GM21529 (cell line): ENCODE measurements around the gene ELOB.
A peak's percentile ranks its signal among the peaks of the same experiment; 100 is the strongest.

Experiments used
- ATAC-seq: cut with Tn5 transposase; IDR thresholded peaks from one replicate; pipeline ENCODE4 v1.9.1; 2021; ENCODE audit not compliant: unreplicated experiment

The ELOB gene

GRCh38 chr16:2751577-2752034 is 25.5 kb downstream of the ELOB start:
- peak; percentile 35 for ATAC-seq

GRCh38 chr16:2749936-2750335 is 27.1 kb downstream of the ELOB start:
- no peak for ATAC-seq

- no peak for ATAC-seq
Measured at GRCh38 chr16:2749476-2749875, 27.6 kb downstream of the ELOB start.

GRCh38 chr16:2748757-2749455 is 28.2 kb downstream of the ELOB start:
- ATAC-seq, result no peak

GRCh38 chr16:2745961-2746360 is 31.1 kb downstream of the ELOB start:
- no peak for ATAC-seq

GRCh38 chr16:2745116-2745890 is 31.8 kb downstream of the ELOB start:
- no peak for ATAC-seq

- ATAC-seq, result no peak
Measured at GRCh38 chr16:2744711-2745110, 32.4 kb downstream of the ELOB start.

- ATAC-seq, result no peak
Measured at GRCh38 chr16:2743007-2743810, 33.9 kb downstream of the ELOB start.

GRCh38 chr16:2742323-2743006 is 34.6 kb downstream of the ELOB start:
- no peak for ATAC-seq

- ATAC-seq, result no peak
Measured at GRCh38 chr16:2741168-2741567, 35.9 kb downstream of the ELOB start.

GRCh38 chr16:2740476-2740875 is 36.6 kb downstream of the ELOB start:
- ATAC-seq, result no peak

- no peak for ATAC-seq
Measured at GRCh38 chr16:2739625-2740430, 37.3 kb downstream of the ELOB start.

GRCh38 chr16:2738615-2739014 is 38.5 kb downstream of the ELOB start:
- ATAC-seq, result no peak

GRCh38 chr16:2737895-2738418 is 39.1 kb downstream of the ELOB start:
- ATAC-seq, result no peak

GRCh38 chr16:2737238-2737605 is 39.9 kb downstream of the ELOB start:
- ATAC-seq, result no peak

- ATAC-seq, result no peak
Measured at GRCh38 chr16:2736476-2737237, 40.4 kb downstream of the ELOB start.

- no peak for ATAC-seq
Measured at GRCh38 chr16:2734844-2735515, 42.1 kb downstream of the ELOB start.

- no peak for ATAC-seq
Measured at GRCh38 chr16:2728034-2728433, 49.0 kb downstream of the ELOB start.

- ATAC-seq, result no peak
Measured at GRCh38 chr16:2726923-2727322, 50.2 kb downstream of the ELOB start.
